B cell (primary cell): ENCODE measurements around the gene NSD1. TPM values are rescaled to one million over a fixed set of nuclear protein-coding genes. Genes with fewer than 3 reads are reported as not detected.

Experiments used
- ATAC-seq: fragments of 200-7000 bp; cut with Tn5 transposase; one replicate; pipeline ENCODE4 v1.10.0; 2021; ENCODE audit warnings: low read depth, mild to moderate bottlenecking, moderate number of reproducible peaks, moderate library complexity
- CTCF ChIA-PET: fragments of 350-600 bp; sonication (Branson Sonifier 250); formaldehyde crosslinking; loops from one replicate; lab custom pipeline; 2021; ENCODE audit warnings: antibody characterized with exemption, inconsistent platforms; lab: Charles Lee
- POLR2A ChIA-PET: fragments of 350-600 bp; sonication (Branson Sonifier 250); formaldehyde crosslinking; loops from one replicate; lab custom pipeline; 2021; ENCODE audit warnings: antibody characterized with exemption; lab: Charles Lee
- DNase-seq: peaks from one replicate; pipeline ENCODE4 v3.0.0; 2013
- H2AFZ ChIP-seq: 2 replicates; pipeline ENCODE4 v1.6.1; 2012; ENCODE audit warnings: mild to moderate bottlenecking, low read depth, low read length; ENCODE audit not compliant: insufficient read depth, poor library complexity, severe bottlenecking
- H3K27ac ChIP-seq, 2 donors: 1 replicate in 1 of 2; 2 replicates in 1 of 2; pipeline ENCODE4 v1.5.1; 2012 to 2013; ENCODE audit warnings: low read length in 2 of 2, mild to moderate bottlenecking in 2 of 2, moderate library complexity in 1 of 2
- H3K27me3 ChIP-seq, 4 experiments: fragments of 200-600 bp in 1 of 4; sonication (generic) in 1 of 4; replicated peaks in 1 of 4; 1 replicate in 2 of 4; 2 replicates in 2 of 4; pipeline versions ENCODE4 v1.6.1 to v1.7.0; 2013 to 2016; ENCODE audit warnings: low read length in 3 of 4, mild to moderate bottlenecking in 2 of 4, mixed read lengths in 1 of 4, moderate library complexity in 1 of 4; ENCODE audit not compliant: insufficient read depth in 4 of 4, control insufficient read depth in 3 of 4; ENCODE audit errors: control extremely low read depth in 1 of 4
- H3K36me3 ChIP-seq, 2 experiments: replicated peaks in 1 of 2; 1 replicate in 1 of 2; 2 replicates in 1 of 2; pipeline versions ENCODE4 v1.6.1 to v1.7.1; 2013; ENCODE audit warnings: low read length in 1 of 2; ENCODE audit not compliant: insufficient read depth in 2 of 2, control insufficient read depth in 1 of 2; ENCODE audit errors: control extremely low read depth in 1 of 2, extremely low read depth in 1 of 2
- H3K4me1 ChIP-seq, 2 donors: fragments of 200-600 bp in 1 of 2; sonication (generic) in 1 of 2; 1 replicate in 1 of 2; 2 replicates in 1 of 2; pipeline versions ENCODE4 v1.5.1 to v1.6.1; 2013 to 2017; ENCODE audit warnings: low read length in 2 of 2; ENCODE audit not compliant: control insufficient read depth in 2 of 2, insufficient read depth in 2 of 2
- H3K4me2 ChIP-seq: replicated peaks from 2 replicates; pipeline ENCODE3; 2012; ENCODE audit warnings: mild to moderate bottlenecking, low read depth, low read length; ENCODE audit not compliant: poor library complexity, severe bottlenecking
- H3K4me3 ChIP-seq, 5 experiments: fragments of 200-600 bp in 1 of 5; sonication (generic) in 1 of 5; 1 replicate in 3 of 5; 2 replicates in 2 of 5; pipeline versions ENCODE4 v1.5.1 to v1.7.0; 2011 to 2016; ENCODE audit warnings: low read length in 4 of 5, mild to moderate bottlenecking in 4 of 5, low read depth in 2 of 5, control low read depth in 1 of 5, moderate library complexity in 1 of 5; ENCODE audit not compliant: insufficient read depth in 1 of 5; ENCODE audit errors: control extremely low read depth in 1 of 5, extremely low read depth in 1 of 5
- H3K79me2 ChIP-seq: fragments of 200-600 bp; sonication (generic); one replicate; pipeline ENCODE4 v1.6.0; 2016; ENCODE audit warnings: low read length; ENCODE audit not compliant: control insufficient read depth, insufficient read depth
- H3K9ac ChIP-seq: fragments of 200-600 bp; sonication (generic); 2 replicates; pipeline ENCODE4 v1.6.1; 2017; ENCODE audit warnings: mild to moderate bottlenecking, low read length, moderate library complexity
- H3K9me3 ChIP-seq, 3 donors: one replicate each; pipeline versions ENCODE4 v1.6.1 to v1.7.1; 2013; ENCODE audit warnings: low read length in 2 of 3; ENCODE audit not compliant: control insufficient read depth in 2 of 3, insufficient read depth in 1 of 3; ENCODE audit errors: control extremely low read depth in 1 of 3
- H4K20me1 ChIP-seq: 2 replicates; pipeline ENCODE4 v1.6.0; 2012; ENCODE audit warnings: mild to moderate bottlenecking, low read length; ENCODE audit not compliant: insufficient read depth, control insufficient read depth, poor library complexity, severe bottlenecking
- H3K27ac Mint-ChIP-seq: one replicate; pipeline ENCODE4 v1.8.0; 2021; ENCODE audit warnings: mixed read lengths
- H3K27me3 Mint-ChIP-seq: one replicate; pipeline ENCODE4 v1.8.0; 2021; ENCODE audit warnings: mixed read lengths
- H3K4me1 Mint-ChIP-seq: one replicate; pipeline ENCODE4 v1.8.0; 2021; ENCODE audit warnings: mixed read lengths
- H3K4me3 Mint-ChIP-seq: one replicate; pipeline ENCODE4 v1.8.0; 2021; ENCODE audit warnings: mixed read lengths
- H3K9me3 Mint-ChIP-seq: one replicate; pipeline ENCODE4 v1.8.0; 2022; ENCODE audit warnings: mixed read lengths; ENCODE audit not compliant: insufficient read depth
- EZH2 ChIP-seq: IDR thresholded peaks from 2 replicates; pipeline ENCODE4 v1.6.1; 2012; ENCODE audit warnings: borderline replicate concordance, low read depth, mild to moderate bottlenecking, moderate library complexity, low read length; ENCODE audit not compliant: insufficient read depth, poor library complexity, severe bottlenecking
- WGBS: methylation state at CpG from one replicate; pipeline ENCODE4 v1.1.5; 2013; ENCODE audit warnings: missing lambda C conversion rate; ENCODE audit not compliant: insufficient coverage; 5-methylcytosine and 5-hydroxymethylcytosine counted together
- intact Hi-C: fragments of 100-400 bp; cut with micrococcal nuclease; formaldehyde crosslinking; loops from one replicate; pipeline ENCODE4 v1.10.0; 2022
- polyA plus RNA-seq: library from polyadenylated mRNA; depleted of rRNA; stranded (reverse); fragments of >200 nt; gene quantifications from 2 replicates; pipeline ENCODE4 v1.2.3, GENCODE V29; 2012
- total RNA-seq, 2 donors: library from RNA; stranded (reverse); fragments of 120-200 nt in 1 of 2; gene quantifications; 1 replicate in 1 of 2; 2 replicates in 1 of 2; pipeline versions ENCODE4 v1.2.3 to v1.2.4, GENCODE V29; 2013 to 2022
- TF ChIP-seq, protein P1 (sequence below): fragments of 200-600 bp; IDR thresholded peaks from one replicate; pipeline ENCODE4 v1.8.0; 2022; ENCODE audit warnings: antibody characterized with exemption, mild to moderate bottlenecking

Gene NSD1
- total and polyA plus RNA-seq, 2 donors (not counting 1 experiment from before 2014, with no cell fraction given), result 10.8 to 145 TPM

GRCh38 chr5:177311723-177312648 lies 178.4 kb downstream of the NSD1 start, which contains the start of gene MXD3:
MXD3 (minus strand) TSS chr5:177311898; CDS start chr5:177311830, 68 bp downstream.
- intact Hi-C loops, result loop anchor here (1.0 to 10.0 kb wide), 4 partner anchors 12 to 803 kb away; partner anchors contain the start of genes GRK6 and N4BP3
- H3K4me1 Mint-ChIP-seq, result peaks cover 41% of the 10 kb centered on the region
- Histone ChIP-seq H3K9ac (peak within 1 kb of the TSS; percentile 72), H3K4me2 (peak within 1 kb of the TSS; percentile 99), H2AFZ (peak within 1 kb of the TSS; percentile 68), H4K20me1 (peaks cover 52% of the 10 kb centered on the region), H3K4me3 (peak within 1 kb of the TSS; percentile 15 to 80 (median 63)), H3K9me3 (peaks cover 0 to 2% (median 0%) of the 10 kb centered on the region in 3 donors), H3K36me3 (peaks cover 0 to 6% of the 10 kb centered on the region in 2 experiments), H3K27ac (peak within 1 kb of the TSS; percentile 27 to 34), H3K4me1 (peaks cover 40 to 58% of the 10 kb centered on the region in 2 donors), H3K79me2 (peaks cover 25% of the 10 kb centered on the region), H3K27me3 (no peaks in the 10 kb centered on the region)
- peak; percentile 94 for DNase-seq
- H3K4me3 Mint-ChIP-seq, result peak within 1 kb of the TSS; percentile 90
- H3K27ac Mint-ChIP-seq, result peak within 1 kb of the TSS; percentile 84
- CTCF ChIA-PET, result interaction anchor here (0.6 to 4.9 kb wide), 7 partner anchors 7 to 204 kb away, joined by 3 to 34 read pairs (median 4); partner anchors contain the start of gene LMAN2
- under 1% methylated on average over 78 of the region's 78 CpGs for WGBS
- no peaks in the 10 kb centered on the region for H3K9me3 Mint-ChIP-seq
- peak; percentile 89 for ATAC-seq
- H3K27me3 Mint-ChIP-seq, result no peaks in the 10 kb centered on the region
- no peak for TF ChIP-seq EZH2
- TF ChIP-seq, protein P1, sequence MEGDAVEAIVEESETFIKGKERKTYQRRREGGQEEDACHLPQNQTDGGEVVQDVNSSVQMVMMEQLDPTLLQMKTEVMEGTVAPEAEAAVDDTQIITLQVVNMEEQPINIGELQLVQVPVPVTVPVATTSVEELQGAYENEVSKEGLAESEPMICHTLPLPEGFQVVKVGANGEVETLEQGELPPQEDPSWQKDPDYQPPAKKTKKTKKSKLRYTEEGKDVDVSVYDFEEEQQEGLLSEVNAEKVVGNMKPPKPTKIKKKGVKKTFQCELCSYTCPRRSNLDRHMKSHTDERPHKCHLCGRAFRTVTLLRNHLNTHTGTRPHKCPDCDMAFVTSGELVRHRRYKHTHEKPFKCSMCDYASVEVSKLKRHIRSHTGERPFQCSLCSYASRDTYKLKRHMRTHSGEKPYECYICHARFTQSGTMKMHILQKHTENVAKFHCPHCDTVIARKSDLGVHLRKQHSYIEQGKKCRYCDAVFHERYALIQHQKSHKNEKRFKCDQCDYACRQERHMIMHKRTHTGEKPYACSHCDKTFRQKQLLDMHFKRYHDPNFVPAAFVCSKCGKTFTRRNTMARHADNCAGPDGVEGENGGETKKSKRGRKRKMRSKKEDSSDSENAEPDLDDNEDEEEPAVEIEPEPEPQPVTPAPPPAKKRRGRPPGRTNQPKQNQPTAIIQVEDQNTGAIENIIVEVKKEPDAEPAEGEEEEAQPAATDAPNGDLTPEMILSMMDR, result no peak
- POLR2A ChIA-PET, result interaction anchor here (0.6 to 1.4 kb wide), 4 partner anchors 10 to 178 kb away, joined by 3 read pairs; partner anchors contain the start of gene NSD1
